BE2C (cell line): ENCODE results near the gene DRAXIN.
A peak's percentile ranks its signal among the peaks of the same experiment; 100 is the strongest.

Experiments
- DNase-seq: peaks from one replicate; pipeline ENCODE4 v3.0.0-alpha.2; 2020
- H3K27me3 ChIP-seq: fragments of 250-450 bp; sonication (Bioruptor Pico); 2 replicates; pipeline ENCODE4 v1.5.1; 2020; ENCODE audit warnings: mild to moderate bottlenecking
- H3K36me3 ChIP-seq: fragments of 250-450 bp; sonication (Bioruptor Pico); 2 replicates; pipeline ENCODE4 v1.5.1; 2020; ENCODE audit warnings: mild to moderate bottlenecking
- H3K4me1 ChIP-seq: fragments of 250-450 bp; sonication (Bioruptor Pico); 2 replicates; pipeline ENCODE4 v1.5.1; 2020
- H3K4me3 ChIP-seq: 2 replicates; pipeline ENCODE4 v1.5.1; 2011; ENCODE audit warnings: low read depth, low read length
- H3K9me3 ChIP-seq: fragments of 250-450 bp; sonication (Bioruptor Pico); 2 replicates; pipeline ENCODE4 v1.5.1; 2020
- CTCF ChIP-seq: IDR thresholded peaks from 2 replicates; pipeline ENCODE4 v1.5.1; 2012; ENCODE audit warnings: mild to moderate bottlenecking, low read depth, low read length

Gene DRAXIN

DNA sequence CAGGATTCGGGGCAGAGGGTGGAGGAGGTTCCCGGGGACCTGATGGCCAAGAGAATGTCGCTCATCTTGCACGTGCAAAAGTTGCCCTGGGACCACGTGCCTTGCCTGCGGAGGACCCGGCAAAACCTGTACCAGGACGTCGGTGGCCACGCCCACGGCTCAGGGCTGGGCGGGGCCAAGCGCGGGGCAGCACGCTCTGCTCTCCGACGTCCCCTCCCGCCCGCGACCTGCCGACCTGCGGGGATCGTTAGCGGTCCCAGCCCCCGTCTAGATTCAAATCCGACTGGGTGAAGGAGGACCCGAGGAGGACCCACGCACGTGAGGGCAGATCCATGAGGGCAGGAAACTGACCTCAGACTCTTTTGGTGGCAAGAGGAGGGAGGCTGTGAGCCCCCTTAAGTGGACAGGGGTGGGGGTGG, 70.5 kb downstream of the DRAXIN start, which contains the start of gene C1orf167:
Gene C1orf167, plus strand, starts transcription at position 206 of the 419 bp plus-strand sequence. CDS start 2,208 bp downstream, outside the sequence.
- no peak for TF ChIP-seq CTCF
- no peak within 1 kb of the TSS for H3K4me3 ChIP-seq
- no peaks in the 10 kb centered on the region for H3K4me1 ChIP-seq
- peak; percentile 19 for DNase-seq
- no peaks in the 10 kb centered on the region for H3K9me3 ChIP-seq
- H3K27me3 ChIP-seq = no peaks in the 10 kb centered on the region
- H3K36me3 ChIP-seq = no peaks in the 10 kb centered on the region

DNA sequence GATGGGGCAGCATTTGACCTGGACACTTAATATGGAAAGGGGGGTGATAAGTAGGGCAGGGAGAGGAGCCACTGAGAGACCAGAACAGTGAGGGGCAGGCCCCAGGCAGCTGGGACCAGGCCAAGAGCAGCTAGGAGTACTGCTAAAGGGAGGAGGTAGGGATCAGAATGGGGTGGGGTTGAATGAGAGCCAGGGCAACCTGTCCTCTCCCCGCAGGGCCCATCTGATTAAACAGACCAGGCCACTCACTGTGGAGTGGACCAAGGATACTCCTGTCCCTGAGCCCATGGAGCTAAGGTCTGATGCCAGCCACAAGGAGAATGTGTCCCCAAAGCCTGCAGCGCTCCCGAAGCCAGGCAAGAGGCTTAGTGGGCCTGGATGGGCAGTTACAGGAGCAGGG, 72.6 kb downstream of the DRAXIN start:
- no peak overlapping the region for H3K4me3 ChIP-seq

DNA sequence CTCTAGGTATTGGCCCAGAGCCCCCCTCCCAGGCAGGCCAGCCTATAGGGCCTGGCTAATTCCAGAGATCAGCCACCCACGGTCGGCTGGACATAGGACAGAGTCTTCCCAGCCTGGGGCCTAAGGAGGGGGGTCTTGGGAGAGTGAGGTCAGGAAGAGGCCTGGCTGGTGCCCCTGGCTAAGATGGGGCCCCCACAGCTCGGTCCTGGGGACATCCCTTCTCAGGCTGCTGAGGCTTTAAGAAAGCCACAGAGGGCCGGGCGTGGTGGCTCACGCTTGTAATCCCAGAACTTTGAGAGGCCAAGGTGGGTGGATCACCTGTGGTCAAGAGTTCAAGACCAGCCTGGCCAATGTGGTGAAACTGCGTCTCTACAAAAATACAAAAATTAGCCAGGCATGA, 73.0 kb downstream of the DRAXIN start:
- DNase-seq = no peak
- TF ChIP-seq CTCF = no peak
- H3K4me1 ChIP-seq = no peaks in the 10 kb centered on the region
- no peaks in the 10 kb centered on the region for H3K36me3 ChIP-seq
- H3K27me3 ChIP-seq = no peaks in the 10 kb centered on the region
- no peak overlapping the region for H3K4me3 ChIP-seq
- no peaks in the 10 kb centered on the region for H3K9me3 ChIP-seq

More for the DNA sequence above, 72.6 kb downstream of the DRAXIN start:
- H3K4me1 ChIP-seq = no peaks in the 10 kb centered on the region
- no peaks in the 10 kb centered on the region for H3K9me3 ChIP-seq
- TF ChIP-seq CTCF = no peak
- DNase-seq = no peak
- H3K36me3 ChIP-seq = no peaks in the 10 kb centered on the region
- H3K27me3 ChIP-seq = no peaks in the 10 kb centered on the region

DNA sequence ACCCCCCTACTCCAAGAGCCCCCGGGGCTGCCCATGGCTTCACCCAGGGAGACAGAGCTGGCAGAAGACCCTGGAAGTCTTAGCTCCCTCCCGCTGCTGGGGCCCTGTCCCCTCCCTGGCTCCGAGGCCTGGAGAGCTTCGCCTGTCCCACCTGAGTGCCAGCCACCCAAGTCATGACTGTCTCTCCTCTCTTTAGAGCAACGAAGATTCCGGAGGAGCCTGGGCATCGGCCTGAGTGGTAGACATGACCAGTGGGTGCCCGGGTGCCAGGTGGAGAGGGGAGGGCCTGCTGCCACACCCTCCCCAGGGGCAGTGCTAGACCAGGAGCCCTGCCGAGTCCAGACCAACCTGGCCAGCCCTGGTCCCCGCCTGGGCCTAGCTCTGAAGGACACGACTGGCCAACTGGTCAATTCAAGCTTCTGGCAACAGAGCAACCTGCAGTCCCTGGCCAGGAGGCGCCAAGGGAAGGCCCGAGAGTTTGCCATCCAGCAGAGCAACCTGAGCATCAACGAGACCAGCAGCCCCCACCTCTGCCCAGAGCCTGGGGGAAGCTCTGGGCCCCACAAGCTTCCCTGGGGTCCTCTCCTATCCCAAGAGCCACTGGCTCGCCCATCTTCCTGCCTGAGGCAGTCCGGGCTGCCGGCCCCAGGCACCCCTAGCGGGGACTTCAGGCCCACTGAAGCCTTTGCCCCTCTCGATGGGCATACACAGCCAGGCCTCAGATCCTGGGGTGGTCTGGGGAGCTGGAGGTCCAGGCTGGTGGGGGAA, 74.3 kb downstream of the DRAXIN start:
- TF ChIP-seq CTCF = no peak
- no peaks in the 10 kb centered on the region for H3K27me3 ChIP-seq

DNA sequence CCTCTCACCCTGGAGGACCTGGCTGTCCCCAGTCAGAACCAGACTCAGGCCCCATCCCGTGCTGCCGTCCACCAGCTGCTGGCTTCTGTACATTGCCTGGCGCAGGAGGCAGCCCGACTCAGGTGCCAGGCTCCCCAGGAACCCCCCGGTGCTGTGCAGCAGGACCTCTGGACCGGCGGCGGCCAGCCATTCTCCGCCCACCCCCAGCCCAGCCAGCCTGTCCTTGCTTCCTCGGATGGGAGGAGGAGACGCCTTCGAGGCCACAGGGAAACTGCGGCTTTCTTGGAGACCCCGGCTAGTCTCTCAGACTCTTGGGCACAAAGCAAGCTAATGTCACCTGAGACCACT, 74.9 kb downstream of the DRAXIN start:
- DNase-seq = no peak
- Histone ChIP-seq H3K27me3 (no peaks in the 10 kb centered on the region), H3K4me3 (no peak overlapping the region), H3K4me1 (no peaks in the 10 kb centered on the region), H3K36me3 (no peaks in the 10 kb centered on the region), H3K9me3 (no peaks in the 10 kb centered on the region)
- TF ChIP-seq CTCF = no peak

More for the DNA sequence above, 74.3 kb downstream of the DRAXIN start:
- H3K4me3 ChIP-seq = no peak overlapping the region
- H3K9me3 ChIP-seq = no peaks in the 10 kb centered on the region
- H3K36me3 ChIP-seq = no peaks in the 10 kb centered on the region
- H3K4me1 ChIP-seq = no peaks in the 10 kb centered on the region
- DNase-seq = no peak

DNA sequence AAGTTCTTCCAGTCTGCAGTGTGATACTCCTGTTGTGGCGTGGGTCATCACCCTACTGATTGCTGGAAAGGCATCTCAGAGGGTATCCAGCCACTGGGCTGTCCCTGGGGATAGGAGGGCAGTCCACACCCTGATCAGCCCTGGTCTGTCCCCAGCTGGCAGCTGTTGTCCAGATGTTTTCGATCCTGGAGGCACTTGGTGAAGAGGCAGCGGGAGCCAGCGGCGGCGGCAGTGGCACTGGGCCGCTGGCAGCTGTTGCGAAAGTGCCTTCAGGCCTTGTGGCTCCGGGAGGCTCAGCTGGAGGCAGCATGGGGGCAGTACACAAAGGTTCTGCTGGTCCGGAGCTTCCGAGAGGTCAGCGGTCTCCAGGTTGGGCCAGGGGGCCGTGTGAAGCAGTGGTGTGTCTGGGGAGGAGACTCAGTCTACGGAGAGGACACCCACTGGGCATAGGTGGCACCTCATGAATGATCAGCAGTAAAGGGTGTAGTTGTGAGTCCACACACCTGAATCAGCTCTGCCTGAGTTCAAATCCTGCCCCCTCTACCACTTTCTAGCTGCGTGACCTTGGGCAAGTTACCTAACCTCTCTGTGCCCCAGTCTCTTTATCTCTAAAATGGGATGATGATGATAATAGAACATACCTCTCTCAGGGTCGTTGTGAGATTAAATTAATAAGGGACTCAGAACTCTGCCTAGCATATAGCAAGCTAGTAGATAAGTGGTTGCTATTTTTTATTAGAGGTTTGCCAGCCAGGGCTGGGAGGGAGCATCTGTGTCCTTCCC, 76.6 kb downstream of the DRAXIN start:
- TF ChIP-seq CTCF = no peak
- Histone ChIP-seq H3K4me3 (no peak overlapping the region), H3K9me3 (no peaks in the 10 kb centered on the region), H3K27me3 (no peaks in the 10 kb centered on the region), H3K4me1 (no peaks in the 10 kb centered on the region), H3K36me3 (no peaks in the 10 kb centered on the region)
- no peak for DNase-seq
